VCaP (cell line): ENCODE results near the gene HLA-B.
A peak's percentile ranks its signal among the peaks of the same experiment; 100 is the strongest.
"Not testable (repeated sequence)": the region's sequence is repeated elsewhere in the genome, so short reads cannot be mapped to it uniquely, and the experiment has no call there.

Source experiments
- H3K27ac ChIP-seq: fragments of 450-650 bp; 2 replicates; pipeline ENCODE4 v1.5.1; 2017
- CTCF ChIP-seq: fragments of 450-650 bp; conservative IDR thresholded peaks from 2 replicates; pipeline ENCODE4 v1.5.1; 2017; ENCODE audit warnings: mild to moderate bottlenecking, moderate library complexity

HLA-B gene

GRCh38 chr6:31399589-31400466 is 42.8 kb upstream of the HLA-B start:
- H3K27ac ChIP-seq, result peak overlapping the region; percentile 53
- TF ChIP-seq CTCF, result peak; percentile 88

- H3K27ac ChIP-seq, result no peak overlapping the region
- TF ChIP-seq CTCF, result no peak
These were observed 41.0 kb upstream of the HLA-B start for GRCh38 chr6:31397901-31398525.

GRCh38 chr6:31397153-31397499 is 40.1 kb upstream of the HLA-B start:
- peak; percentile 44; the same call in 1 of the 2 replicates for TF ChIP-seq CTCF
- H3K27ac ChIP-seq, result not testable (repeated sequence)

- TF ChIP-seq CTCF, result peak; percentile 71
- no peak overlapping the region for H3K27ac ChIP-seq
These were observed 39.6 kb upstream of the HLA-B start for GRCh38 chr6:31396422-31397152.

- no peak for TF ChIP-seq CTCF
- H3K27ac ChIP-seq, result no peak overlapping the region
These were observed 38.9 kb upstream of the HLA-B start for GRCh38 chr6:31395832-31396231.

- no peak for TF ChIP-seq CTCF
- H3K27ac ChIP-seq, result no peak overlapping the region
These were observed 37.4 kb upstream of the HLA-B start for GRCh38 chr6:31394381-31394780.

- H3K27ac ChIP-seq, result no peak overlapping the region
- TF ChIP-seq CTCF, result no peak
These were observed 37.0 kb upstream of the HLA-B start for GRCh38 chr6:31393932-31394331.

- not testable (repeated sequence) for H3K27ac ChIP-seq
These were observed 32.8 kb upstream of the HLA-B start for GRCh38 chr6:31389802-31390132.

GRCh38 chr6:31388916-31389801 is 32.2 kb upstream of the HLA-B start:
- not testable (repeated sequence) for H3K27ac ChIP-seq
